HepG2 (cell line): ENCODE results near the gene CDRT4. TPM values are rescaled to one million over a fixed set of nuclear protein-coding genes. Genes with fewer than 3 reads are reported as not detected.
A peak's percentile ranks its signal among the peaks of the same experiment; 100 is the strongest.

Experiments used
- HCFC1 ChIP-seq: fragments of 150-350 bp; IDR thresholded peaks from 2 replicates; pipeline ENCODE4 v1.6.1; 2014; ENCODE audit warnings: low read depth, low read length
- KAT2B ChIP-seq: fragments of 150-350 bp; IDR thresholded peaks from 2 replicates; pipeline ENCODE4 v1.6.1; 2014; ENCODE audit warnings: low read depth, low read length, borderline replicate concordance
- KDM1A ChIP-seq: IDR thresholded peaks from 2 replicates; pipeline ENCODE4 v1.6.1; 2016; ENCODE audit warnings: missing compliant biosample characterization
- MBD4 ChIP-seq: IDR thresholded peaks from 2 replicates; pipeline ENCODE4 v1.6.1; 2012; ENCODE audit warnings: low read length, inconsistent platforms, borderline replicate concordance
- RCOR2 ChIP-seq: IDR thresholded peaks from 2 replicates; pipeline ENCODE4 v1.6.1; 2016; ENCODE audit warnings: missing biosample characterization, missing genetic modification reagents
- YY1 ChIP-seq: IDR thresholded peaks from 2 replicates; pipeline ENCODE4 v1.6.1; 2011; ENCODE audit warnings: low read length, low read depth, moderate library complexity, mild to moderate bottlenecking; ENCODE audit not compliant: insufficient read depth, insufficient replicate concordance
- ZMAT3 ChIP-seq: sonication (generic); formaldehyde crosslinking; conservative IDR thresholded peaks from 2 replicates; pipeline ENCODE4 v1.7.0; 2021; ENCODE audit warnings: missing genetic modification reagents
- ZNF24 ChIP-seq: fragments of 450-650 bp; IDR thresholded peaks from 2 replicates; pipeline ENCODE4 v1.6.1; 2017; ENCODE audit warnings: antibody characterized with exemption, mild to moderate bottlenecking
- ZNF777 ChIP-seq: sonication (generic); formaldehyde crosslinking; IDR thresholded peaks from 2 replicates; pipeline ENCODE4 v1.4.0; 2020; ENCODE audit warnings: missing genetic modification reagents
- polyA plus RNA-seq, 8 experiments: library from polyadenylated mRNA; depleted of rRNA in 3 of 8; stranded (reverse) in 7 of 8; unstranded in 1 of 8; fragments of >200 nt; fragmentation: Illumina TruSeq in 4 of 8; extraction: Trizol in 4 of 8; gene quantifications; 2 replicates each; pipeline versions ENCODE4 v1.2.1 to v1.2.3, GENCODE V29; 2011 to 2016; ENCODE audit warnings: low read depth in 4 of 8, missing spikeins in 1 of 8, mixed read lengths in 1 of 8; ENCODE audit not compliant: insufficient read depth in 1 of 8
- total RNA-seq, 5 experiments: library from RNA; depleted of rRNA; stranded (reverse); fragments of >200 nt; fragmentation: Illumina TruSeq; extraction: Trizol; gene quantifications; 2 replicates each; pipeline ENCODE4 v1.2.3, GENCODE V29; 2016; ENCODE audit warnings: low read depth in 1 of 5
- TF ChIP-seq, protein P1 (sequence below): sonication (generic); formaldehyde crosslinking; IDR thresholded peaks from 2 replicates; pipeline ENCODE4 v1.4.0; 2020; ENCODE audit warnings: mild to moderate bottlenecking, missing genetic modification reagents
- TF ChIP-seq, protein P2 (sequence below): sonication (generic); formaldehyde crosslinking; IDR thresholded peaks from 2 replicates; pipeline ENCODE4 v1.8.0; 2022; ENCODE audit warnings: low read depth, missing genetic modification reagents
- TF ChIP-seq, protein P3 (sequence below): sonication (generic); formaldehyde crosslinking; IDR thresholded peaks from 2 replicates; pipeline ENCODE4 v1.4.0; 2020; ENCODE audit warnings: mild to moderate bottlenecking, missing genetic modification reagents
- TF ChIP-seq, protein P4 (sequence below): sonication (generic); formaldehyde crosslinking; IDR thresholded peaks from 2 replicates; pipeline ENCODE4 v1.9.0; 2021; ENCODE audit warnings: missing genetic modification reagents, borderline replicate concordance
- TF ChIP-seq, protein P5 (sequence below), 2 experiments: fragments of 450-650 bp in 1 of 2; sonication (generic) in 1 of 2; formaldehyde crosslinking; IDR thresholded peaks; 2 replicates each; pipeline versions ENCODE4 v1.5.0 to v1.8.0; 2020 to 2022; ENCODE audit warnings: mild to moderate bottlenecking in 1 of 2, missing genetic modification reagents in 1 of 2
- TF ChIP-seq, protein P6 (sequence below): sonication (generic); formaldehyde crosslinking; IDR thresholded peaks from 2 replicates; pipeline ENCODE4 v1.4.0; 2020; ENCODE audit warnings: missing genetic modification reagents

Gene CDRT4
- total and polyA plus RNA-seq, 2 of the 13 experiments (the other 11 are each of a cell fraction or from before 2014, with no cell fraction given): 5.8 to 12.1 TPM

DNA sequence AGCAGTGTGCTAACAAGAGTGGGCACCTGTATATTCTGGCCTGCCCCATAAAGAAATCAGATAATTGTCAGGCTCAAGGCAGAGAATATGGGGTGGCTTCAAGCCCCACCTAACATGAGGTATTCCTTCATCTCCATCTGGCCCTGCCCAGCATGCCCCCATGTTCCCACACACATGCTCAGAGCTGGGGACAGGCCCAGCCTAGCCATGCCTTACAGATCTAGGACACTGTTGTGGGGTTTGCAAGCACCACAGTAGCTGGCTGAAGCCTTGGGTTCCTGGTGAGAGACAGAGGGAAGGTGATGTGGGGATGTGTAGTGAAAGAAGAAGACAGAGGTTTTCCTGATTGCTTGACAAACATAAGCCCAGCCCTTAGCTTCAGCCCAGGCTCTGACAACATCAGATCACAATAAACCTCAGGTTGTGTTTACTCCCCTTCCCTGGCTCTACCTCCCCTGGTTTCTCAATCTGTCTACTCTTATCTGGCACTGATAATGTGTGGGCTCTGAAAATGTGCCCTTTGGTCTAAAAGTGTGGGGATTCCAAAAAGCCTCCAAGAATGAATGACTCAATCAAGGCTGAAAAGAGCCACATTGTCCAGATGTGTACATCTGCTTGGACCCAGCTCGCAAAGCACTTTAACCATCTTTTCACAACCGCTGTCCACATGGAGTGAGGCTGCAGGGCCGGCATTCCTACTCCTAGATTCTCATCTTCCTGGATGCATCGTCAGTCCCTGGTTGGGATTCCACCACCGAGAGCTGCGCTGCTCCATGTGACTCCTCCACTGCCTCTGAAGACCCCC is 34.4 kb downstream of the CDRT4 start (continued):
- TF ChIP-seq, protein P1, sequence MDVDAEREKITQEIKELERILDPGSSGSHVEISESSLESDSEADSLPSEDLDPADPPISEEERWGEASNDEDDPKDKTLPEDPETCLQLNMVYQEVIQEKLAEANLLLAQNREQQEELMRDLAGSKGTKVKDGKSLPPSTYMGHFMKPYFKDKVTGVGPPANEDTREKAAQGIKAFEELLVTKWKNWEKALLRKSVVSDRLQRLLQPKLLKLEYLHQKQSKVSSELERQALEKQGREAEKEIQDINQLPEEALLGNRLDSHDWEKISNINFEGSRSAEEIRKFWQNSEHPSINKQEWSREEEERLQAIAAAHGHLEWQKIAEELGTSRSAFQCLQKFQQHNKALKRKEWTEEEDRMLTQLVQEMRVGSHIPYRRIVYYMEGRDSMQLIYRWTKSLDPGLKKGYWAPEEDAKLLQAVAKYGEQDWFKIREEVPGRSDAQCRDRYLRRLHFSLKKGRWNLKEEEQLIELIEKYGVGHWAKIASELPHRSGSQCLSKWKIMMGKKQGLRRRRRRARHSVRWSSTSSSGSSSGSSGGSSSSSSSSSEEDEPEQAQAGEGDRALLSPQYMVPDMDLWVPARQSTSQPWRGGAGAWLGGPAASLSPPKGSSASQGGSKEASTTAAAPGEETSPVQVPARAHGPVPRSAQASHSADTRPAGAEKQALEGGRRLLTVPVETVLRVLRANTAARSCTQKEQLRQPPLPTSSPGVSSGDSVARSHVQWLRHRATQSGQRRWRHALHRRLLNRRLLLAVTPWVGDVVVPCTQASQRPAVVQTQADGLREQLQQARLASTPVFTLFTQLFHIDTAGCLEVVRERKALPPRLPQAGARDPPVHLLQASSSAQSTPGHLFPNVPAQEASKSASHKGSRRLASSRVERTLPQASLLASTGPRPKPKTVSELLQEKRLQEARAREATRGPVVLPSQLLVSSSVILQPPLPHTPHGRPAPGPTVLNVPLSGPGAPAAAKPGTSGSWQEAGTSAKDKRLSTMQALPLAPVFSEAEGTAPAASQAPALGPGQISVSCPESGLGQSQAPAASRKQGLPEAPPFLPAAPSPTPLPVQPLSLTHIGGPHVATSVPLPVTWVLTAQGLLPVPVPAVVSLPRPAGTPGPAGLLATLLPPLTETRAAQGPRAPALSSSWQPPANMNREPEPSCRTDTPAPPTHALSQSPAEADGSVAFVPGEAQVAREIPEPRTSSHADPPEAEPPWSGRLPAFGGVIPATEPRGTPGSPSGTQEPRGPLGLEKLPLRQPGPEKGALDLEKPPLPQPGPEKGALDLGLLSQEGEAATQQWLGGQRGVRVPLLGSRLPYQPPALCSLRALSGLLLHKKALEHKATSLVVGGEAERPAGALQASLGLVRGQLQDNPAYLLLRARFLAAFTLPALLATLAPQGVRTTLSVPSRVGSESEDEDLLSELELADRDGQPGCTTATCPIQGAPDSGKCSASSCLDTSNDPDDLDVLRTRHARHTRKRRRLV: no peak
- TF ChIP-seq, protein P2, sequence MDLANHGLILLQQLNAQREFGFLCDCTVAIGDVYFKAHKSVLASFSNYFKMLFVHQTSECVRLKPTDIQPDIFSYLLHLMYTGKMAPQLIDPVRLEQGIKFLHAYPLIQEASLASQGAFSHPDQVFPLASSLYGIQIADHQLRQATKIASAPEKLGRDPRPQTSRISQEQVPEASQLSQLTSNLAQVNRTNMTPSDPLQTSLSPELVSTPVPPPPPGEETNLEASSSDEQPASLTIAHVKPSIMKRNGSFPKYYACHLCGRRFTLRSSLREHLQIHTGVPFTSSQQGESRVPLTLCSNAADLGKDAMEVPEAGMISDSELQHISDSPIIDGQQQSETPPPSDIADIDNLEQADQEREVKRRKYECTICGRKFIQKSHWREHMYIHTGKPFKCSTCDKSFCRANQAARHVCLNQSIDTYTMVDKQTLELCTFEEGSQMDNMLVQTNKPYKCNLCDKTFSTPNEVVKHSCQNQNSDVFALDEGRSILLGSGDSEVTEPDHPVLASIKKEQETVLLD (CRISPR knock-in tag): no peak
- no peak for TF ChIP-seq KAT2B
- peak; percentile 71; the same call in 1 of the 2 replicates for TF ChIP-seq RCOR2 (CRISPR knock-in tag)
- TF ChIP-seq, protein P3, sequence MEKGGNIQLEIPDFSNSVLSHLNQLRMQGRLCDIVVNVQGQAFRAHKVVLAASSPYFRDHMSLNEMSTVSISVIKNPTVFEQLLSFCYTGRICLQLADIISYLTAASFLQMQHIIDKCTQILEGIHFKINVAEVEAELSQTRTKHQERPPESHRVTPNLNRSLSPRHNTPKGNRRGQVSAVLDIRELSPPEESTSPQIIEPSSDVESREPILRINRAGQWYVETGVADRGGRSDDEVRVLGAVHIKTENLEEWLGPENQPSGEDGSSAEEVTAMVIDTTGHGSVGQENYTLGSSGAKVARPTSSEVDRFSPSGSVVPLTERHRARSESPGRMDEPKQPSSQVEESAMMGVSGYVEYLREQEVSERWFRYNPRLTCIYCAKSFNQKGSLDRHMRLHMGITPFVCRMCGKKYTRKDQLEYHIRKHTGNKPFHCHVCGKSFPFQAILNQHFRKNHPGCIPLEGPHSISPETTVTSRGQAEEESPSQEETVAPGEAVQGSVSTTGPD (CRISPR knock-in tag): no peak
- no peak for TF ChIP-seq ZNF777
- peak; percentile 79; the same call in 1 of the 2 replicates for TF ChIP-seq KDM1A (CRISPR knock-in tag)
- no peak; the same call in 1 of the 2 replicates for TF ChIP-seq MBD4
- TF ChIP-seq, protein P4, sequence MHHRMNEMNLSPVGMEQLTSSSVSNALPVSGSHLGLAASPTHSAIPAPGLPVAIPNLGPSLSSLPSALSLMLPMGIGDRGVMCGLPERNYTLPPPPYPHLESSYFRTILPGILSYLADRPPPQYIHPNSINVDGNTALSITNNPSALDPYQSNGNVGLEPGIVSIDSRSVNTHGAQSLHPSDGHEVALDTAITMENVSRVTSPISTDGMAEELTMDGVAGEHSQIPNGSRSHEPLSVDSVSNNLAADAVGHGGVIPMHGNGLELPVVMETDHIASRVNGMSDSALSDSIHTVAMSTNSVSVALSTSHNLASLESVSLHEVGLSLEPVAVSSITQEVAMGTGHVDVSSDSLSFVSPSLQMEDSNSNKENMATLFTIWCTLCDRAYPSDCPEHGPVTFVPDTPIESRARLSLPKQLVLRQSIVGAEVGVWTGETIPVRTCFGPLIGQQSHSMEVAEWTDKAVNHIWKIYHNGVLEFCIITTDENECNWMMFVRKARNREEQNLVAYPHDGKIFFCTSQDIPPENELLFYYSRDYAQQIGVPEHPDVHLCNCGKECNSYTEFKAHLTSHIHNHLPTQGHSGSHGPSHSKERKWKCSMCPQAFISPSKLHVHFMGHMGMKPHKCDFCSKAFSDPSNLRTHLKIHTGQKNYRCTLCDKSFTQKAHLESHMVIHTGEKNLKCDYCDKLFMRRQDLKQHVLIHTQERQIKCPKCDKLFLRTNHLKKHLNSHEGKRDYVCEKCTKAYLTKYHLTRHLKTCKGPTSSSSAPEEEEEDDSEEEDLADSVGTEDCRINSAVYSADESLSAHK (CRISPR knock-in tag): no peak
- no peak for TF ChIP-seq ZNF24
- no peak for TF ChIP-seq ZMAT3 (CRISPR knock-in tag)
- TF ChIP-seq, protein P5, sequence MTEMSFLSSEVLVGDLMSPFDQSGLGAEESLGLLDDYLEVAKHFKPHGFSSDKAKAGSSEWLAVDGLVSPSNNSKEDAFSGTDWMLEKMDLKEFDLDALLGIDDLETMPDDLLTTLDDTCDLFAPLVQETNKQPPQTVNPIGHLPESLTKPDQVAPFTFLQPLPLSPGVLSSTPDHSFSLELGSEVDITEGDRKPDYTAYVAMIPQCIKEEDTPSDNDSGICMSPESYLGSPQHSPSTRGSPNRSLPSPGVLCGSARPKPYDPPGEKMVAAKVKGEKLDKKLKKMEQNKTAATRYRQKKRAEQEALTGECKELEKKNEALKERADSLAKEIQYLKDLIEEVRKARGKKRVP (CRISPR knock-in tag; IDR thresholded peaks at IDR 0.05): peak in 1 of 2 experiments; percentile 82; a peak in 2 of 4 replicates
- TF ChIP-seq HCFC1: no peak
- TF ChIP-seq, protein P6, sequence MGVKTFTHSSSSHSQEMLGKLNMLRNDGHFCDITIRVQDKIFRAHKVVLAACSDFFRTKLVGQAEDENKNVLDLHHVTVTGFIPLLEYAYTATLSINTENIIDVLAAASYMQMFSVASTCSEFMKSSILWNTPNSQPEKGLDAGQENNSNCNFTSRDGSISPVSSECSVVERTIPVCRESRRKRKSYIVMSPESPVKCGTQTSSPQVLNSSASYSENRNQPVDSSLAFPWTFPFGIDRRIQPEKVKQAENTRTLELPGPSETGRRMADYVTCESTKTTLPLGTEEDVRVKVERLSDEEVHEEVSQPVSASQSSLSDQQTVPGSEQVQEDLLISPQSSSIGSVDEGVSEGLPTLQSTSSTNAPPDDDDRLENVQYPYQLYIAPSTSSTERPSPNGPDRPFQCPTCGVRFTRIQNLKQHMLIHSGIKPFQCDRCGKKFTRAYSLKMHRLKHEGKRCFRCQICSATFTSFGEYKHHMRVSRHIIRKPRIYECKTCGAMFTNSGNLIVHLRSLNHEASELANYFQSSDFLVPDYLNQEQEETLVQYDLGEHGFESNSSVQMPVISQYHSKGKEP (CRISPR knock-in tag): no peak
- no peak for TF ChIP-seq YY1
